GM18519 (cell line): ENCODE data around the gene SLC6A3.
A peak's percentile ranks its signal among the peaks of the same experiment; 100 is the strongest.

ENCODE experiments used
- ATAC-seq: cut with Tn5 transposase; IDR thresholded peaks from one replicate; pipeline ENCODE4 v1.9.1; 2021; ENCODE audit warnings: mild to moderate bottlenecking, moderate library complexity; ENCODE audit not compliant: unreplicated experiment, low FRiP score

The SLC6A3 gene

DNA sequence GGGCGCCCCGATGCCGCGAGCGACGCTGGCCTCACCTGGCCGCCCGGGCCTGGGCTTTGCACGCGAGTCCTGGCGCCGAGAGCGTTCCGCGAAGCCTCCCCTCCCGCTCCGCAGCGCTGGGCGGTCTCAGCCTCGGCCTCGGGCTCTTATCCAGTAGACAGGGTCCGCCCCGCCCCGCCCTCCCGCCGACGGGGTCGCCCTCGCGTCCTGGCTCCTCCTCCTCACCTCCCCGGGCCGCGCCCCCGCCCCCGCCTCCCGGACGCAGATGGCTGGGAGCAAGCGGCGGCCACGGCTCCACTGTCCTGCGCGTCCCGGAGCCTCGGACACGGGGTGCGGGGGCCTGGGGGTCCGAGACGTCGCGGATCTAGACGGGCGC is at the start of gene SLC6A3:
Gene SLC6A3, minus strand, starts transcription at position 128 of the 376 bp plus-strand sequence. CDS start 2,243 bp downstream, outside the sequence.
- no peak for ATAC-seq

DNA sequence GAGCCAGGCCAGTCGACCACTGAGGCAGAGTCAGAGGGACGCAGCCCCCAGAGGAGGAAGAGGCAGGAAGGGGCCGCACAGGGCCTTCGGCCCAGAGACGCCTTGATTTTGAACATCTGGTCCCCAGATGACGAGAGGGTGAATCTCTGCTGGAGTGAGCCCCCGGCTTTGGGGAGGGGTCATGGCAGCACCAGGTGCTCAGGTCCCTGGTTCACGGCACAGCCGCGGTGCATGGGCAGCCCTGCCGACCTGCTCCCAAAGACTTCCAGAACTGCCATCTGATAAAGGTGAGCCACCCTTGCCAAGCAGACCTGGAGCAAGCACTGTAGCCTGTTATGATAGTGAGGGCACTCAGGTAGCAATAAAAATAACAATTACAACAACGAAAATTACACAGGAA is 48.7 kb upstream of the SLC6A3 start:
- ATAC-seq: no peak

DNA sequence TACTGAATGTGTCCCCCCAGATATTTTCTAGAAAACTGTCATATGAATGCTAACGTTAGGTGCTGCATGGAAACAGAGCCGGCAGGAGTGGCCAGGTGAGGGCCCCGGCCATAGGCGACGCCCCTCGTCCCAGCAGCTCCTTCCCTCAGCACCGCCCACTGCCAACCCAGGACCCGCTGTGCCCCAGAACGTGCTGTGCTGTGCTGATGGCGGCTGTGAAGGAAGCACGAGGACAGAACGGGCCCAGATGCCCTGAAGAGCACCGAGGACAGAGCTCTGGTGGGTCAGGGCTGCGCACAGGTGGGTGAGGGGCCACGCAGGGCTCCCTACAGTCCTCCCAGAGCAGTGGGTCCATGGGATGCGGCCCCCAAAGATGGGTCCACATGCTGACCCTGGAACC is 48.2 kb upstream of the SLC6A3 start:
- no peak for ATAC-seq

DNA sequence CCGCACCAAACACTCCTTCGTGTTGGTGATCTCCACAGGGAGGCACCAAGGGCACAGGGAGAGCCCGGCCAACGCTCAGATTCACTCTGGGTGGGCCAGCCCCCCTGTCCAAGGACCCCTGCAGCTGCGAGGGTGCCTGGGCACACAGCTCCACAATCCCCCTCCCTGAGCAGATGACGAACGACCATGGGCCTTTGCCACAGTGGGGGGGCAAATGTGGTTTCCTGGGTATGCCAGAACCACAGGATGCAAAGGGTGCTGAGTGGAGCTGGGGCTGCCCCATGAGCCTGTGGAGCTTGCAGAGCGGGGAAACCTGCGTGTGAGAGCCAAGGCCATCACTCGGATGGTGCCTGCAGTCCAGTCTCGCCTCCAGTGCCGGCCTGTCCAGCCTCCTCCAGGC is 47.5 kb upstream of the SLC6A3 start:
- no peak for ATAC-seq

DNA sequence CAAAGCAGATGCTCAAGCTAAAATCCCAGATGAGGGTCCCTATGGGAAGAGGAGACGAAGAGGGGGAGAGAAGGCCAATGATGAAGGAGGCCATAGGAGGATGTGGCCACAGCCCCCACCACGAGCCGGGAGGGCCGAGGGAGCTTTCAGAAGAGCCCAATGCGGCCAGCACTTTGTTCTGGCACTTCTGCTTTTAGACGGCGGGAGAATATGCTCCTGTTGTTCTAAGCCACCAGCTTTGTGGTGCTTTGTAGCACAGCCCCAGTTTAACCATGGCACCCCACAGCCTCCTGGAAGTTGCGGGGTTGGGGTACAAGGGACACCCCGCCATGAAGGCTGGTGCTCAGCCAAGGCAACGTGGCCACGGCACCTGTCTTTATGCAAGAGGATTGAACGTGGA is 45.1 kb upstream of the SLC6A3 start:
- ATAC-seq: no peak

DNA sequence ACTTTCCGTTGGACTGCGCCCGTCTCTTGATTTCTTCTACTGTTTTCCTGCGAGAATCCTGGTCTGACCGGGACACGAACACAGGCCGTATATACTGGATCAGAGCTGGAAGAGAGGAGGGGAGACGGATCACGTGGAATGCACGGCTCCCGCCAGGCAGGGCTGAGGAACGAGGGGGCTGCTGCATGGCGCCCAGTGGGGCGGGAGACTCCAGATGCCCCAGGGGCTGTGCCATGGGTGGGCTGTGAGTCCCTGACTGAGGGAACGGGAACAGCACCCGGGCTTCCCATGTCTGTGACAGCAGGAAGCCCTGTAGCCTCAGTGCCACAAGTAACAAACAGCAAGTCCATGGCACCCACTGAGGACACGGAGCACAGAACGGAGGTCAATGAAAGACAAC is 44.5 kb upstream of the SLC6A3 start:
- ATAC-seq: no peak

DNA sequence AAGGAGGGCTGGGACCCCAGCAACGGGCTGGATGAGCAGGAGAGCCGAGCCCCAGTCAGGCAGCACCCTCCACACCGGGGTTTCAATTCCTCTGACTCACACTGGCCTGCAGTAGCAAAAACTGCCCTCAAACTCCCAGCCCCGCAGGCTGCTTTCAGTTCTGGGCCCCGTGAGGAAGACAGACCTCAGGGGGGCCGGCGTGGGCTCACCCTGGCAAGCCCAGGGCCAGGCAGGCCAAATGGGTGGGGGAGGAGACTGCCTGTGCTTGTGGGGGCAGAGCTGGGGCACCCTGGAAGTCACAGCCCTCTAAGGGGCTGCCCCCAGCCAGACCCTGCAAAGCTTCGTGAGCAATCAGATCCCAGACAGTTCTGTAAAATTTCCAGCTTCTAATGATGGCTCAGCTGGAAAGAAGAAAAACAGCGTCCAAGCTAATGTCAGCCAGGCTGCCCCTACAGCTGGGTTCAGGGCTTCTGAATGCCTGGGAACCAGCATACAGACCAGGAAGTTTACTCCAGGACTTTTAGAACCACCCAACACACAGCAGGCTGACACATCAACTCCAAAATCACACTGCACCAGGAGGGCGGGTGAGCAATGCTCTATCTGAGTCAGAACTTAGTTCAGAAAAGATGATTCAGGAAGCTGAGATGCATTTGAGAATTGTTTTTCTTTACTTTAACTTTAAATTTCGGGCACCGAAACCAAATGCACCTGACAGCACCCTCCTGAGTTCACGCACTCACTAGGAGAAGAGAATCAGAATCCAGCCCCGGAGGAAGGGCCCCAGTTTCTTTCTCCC is 43.8 kb upstream of the SLC6A3 start:
- peak; percentile 41 for ATAC-seq

DNA sequence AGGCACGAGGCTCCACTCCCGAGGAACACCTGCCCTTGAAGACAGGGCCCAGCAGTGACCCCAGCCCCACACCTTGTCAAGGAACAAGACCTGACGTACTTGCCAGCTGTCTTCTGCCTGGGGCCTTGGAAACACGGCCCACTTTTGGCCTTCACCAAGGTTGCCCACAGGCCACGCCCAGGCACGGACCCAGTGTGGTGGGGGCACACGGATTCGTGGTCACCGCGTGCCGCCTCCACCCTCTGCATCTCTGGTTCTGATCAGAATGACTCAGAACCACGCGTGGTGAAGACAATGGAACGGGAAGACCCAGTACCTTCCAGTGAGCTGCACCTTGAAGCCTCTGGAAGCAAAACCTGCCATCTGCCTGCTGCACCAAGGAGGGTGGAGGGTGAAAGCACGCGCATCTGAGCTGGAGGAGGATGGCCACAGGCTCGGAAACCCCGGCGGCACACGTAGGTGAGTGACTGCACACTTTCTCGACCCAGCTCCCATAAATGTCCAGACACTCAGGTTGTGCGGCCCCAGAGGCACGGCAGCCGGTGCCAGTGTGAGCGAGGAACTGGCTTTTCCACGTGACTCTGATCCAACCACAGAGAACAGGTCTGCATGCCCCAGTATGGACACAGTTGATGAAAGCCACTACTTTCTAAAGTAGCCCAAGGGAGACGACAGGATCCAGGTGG is 42.0 kb upstream of the SLC6A3 start:
- no peak for ATAC-seq

DNA sequence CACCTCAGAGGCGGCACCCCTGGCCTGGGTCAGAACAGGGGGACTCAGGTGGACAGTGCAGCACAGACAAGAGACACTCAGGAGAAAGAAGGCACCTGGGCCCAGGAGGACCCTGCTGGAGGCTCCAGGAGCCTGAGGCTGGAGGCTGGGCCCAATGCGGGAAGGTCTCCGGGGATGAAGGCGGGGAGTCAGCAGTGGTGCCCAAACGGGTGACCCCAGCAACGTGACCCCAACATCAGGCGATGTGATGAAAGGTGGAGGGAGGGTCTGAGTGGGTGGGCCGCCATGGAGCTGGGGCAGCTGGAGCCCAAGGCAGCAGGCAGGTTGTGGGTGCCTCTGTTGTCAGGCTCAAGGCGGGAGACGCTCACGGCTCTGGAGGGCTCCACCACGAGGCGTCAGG is 41.0 kb upstream of the SLC6A3 start:
- no peak for ATAC-seq

DNA sequence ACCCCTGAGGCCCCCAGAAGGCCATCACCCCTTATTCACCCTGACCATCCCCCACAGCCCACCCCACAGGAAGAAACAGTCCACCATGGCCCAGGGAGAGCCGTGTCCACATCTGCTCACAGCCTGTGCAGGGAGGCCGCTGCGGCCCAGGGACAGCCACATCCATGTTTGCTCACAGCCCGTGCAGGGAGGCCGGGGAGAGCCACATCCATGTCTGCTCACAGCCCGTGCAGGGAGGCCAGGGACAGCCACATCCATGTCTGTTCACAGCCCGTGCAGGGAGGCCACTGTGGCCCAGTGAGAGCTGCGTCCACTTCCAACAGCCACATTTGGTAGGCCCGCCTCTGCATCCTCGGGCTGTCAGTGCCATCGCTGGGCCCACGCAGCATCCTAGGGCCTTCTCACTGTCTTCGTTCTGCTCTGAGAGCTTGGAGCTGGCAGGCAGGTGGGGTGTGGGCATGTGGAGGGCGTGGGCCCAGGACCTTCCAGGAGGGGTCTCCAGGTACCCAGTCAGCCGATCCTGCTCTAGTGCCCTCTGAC is 40.4 kb upstream of the SLC6A3 start:
- no peak for ATAC-seq

DNA sequence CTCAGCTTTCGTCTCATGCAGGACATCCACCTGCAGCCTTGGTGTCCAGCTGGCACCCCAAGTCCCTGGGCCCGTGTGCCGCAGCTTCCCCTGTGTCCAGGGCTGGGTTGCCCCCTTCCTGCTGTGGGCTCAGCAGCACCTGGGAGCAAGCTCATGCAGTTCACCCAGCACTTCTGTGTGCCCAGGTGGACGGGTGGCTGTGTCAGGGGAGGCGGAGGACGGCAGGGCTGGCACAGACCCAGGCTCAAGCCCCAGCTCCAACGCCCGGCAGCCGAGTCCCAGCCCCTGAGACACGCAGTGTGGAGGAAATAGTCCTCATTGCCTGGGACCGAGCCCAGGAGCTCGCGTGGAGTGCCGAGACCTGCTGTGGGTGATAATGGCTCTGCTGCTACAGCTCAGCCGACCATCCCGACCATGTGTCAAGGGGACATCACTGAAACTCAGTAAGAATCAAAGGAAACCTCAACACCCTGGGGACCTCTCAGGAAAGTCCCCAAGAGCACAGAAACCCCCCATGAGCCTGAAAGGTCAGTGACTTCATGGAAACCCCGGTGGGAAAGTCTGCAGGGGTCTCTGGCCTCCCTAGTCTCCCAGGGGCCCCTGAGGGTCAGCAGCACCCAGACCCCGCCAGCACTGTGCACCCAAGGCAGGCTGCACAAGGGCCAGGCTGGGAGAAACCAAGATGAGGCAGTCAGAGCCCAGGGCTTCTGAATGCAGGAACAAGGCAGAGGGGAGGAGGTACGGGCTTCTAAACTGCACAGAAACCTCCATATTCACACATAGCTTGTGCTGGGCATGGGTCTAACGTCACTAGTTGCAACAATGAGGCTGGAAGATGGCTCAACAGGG is 39.7 kb upstream of the SLC6A3 start:
- peak; percentile 37 for ATAC-seq

DNA sequence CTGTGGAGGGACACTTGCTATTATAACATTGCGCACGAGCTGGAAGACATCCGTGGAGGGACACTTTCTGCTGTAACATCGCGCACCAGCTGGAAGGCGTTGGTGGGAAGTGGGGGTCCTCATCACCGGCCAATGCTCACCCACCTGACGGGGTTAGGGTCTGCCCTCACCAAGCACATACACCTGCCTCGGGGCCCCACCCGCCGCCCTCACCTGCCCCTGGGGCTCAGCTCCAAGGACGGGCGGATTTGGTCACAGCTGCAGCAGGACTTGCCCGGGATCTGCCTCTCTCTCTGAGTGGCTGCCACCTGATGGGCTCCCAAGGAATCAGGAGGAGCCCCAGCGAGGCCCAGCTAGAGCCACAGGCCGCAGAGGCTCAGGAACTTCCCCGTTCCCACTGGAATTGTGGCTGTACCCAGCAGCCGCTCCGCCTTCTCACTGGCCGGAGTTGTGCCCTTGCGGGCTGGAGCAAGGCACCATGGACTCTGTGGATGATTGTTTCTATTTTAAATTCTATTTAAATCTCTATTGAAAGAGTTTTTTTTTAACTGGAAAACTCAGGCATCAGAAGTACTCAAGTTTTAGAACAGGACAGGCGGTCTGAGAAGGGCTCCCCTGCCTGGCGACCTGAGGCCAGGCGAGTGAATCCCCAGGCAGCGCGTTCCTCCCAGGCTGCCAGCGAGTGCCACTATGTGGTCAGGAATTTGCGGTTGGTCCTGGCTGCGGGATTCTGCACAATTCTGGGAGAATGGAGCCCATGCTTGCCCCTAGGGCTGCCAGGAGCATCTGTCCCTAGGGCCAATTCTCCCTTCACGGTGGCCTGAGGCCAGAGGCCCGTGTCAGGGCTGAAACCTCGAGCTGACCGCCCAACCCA is 38.9 kb upstream of the SLC6A3 start:
- no peak for ATAC-seq

DNA sequence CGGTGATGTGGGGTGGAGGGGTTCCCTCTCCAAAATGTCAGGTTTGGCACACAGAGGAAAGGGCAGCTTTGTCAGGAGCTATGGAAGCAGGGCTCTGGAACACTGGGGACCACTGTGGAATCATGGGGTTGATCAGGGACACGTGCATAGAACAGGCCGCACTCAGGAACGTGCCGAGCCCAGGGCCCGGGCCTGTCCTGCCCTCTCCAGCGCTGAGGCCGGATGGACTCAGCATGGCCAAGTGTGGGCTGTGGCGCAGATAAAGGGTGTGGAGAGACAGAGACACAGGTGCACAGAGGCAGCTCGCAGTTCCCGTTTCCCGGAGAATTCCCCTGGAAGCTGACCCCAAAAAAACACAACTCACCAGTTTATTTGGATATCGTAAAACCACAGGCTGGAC is 37.8 kb upstream of the SLC6A3 start:
- no peak for ATAC-seq

DNA sequence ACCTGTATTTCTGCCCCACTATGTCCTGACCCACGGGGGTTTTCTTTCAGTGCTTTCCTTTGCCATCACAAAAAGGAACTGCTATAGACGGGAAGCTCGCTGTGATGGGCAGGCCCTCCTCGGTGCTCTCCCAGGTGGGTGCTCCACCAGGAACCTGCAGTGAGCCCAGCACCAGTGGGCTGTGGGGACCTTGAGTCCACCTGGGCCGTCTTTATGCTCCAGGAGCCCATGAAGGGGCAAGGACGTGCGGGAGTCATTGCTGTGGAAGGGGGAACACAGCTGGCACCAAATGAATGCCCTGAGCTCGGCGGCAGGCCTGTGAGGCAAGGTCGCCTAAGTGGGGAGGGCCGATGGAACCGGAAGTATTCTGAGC is 36.7 kb upstream of the SLC6A3 start:
- ATAC-seq: no peak

DNA sequence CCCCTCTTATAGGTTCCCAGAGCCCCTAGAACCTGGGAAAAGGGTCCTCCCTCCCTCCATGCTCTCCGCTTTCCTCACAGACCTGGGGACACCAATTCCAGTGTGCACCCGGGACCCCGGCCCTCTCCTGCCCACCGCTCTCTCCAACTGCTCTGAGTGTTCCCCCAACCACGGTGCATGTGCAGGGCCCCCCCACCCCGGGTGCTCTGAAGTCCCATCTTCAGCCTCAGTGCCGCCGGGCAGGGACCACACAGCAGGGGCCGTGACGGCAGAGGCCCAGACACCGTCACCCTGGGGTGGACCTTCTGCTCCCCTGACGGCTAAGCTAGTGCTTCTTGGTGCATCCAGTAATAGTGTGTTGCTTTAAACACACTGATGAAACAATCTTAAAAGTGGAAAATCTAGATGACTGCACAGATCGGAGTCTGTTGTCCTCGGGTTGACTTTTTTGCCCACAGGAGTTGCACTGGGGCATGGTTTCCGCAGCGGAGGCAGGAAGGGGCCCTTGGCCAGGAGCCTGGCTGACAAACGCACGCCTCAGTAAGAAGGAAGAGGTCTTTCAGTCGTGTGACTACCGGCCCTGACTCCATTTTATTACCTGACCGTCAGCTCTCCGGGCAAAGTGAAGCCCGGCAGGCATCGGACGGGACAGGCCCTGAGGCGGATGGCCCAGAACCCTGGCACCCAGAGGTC is 36.2 kb upstream of the SLC6A3 start:
- no peak for ATAC-seq

DNA sequence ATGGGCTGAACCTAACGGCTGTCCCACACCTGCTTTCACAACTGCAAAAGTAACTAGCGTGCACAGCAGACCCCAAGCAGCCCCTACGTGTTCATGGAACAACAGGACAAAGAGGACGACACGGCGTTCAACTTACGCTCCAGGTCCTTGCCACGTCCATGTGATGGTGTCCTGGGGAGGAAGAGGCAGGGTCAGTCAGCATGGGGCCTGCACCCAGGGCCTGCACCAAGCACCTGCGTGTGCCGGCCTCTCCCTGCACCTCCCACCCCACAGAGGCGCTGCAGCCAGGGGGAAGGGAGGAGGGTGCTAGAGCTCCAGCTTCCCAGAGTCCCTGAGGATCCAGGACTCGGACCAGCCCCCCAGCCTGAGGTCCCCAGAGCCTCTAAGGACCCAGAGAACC is 35.6 kb upstream of the SLC6A3 start:
- no peak for ATAC-seq

DNA sequence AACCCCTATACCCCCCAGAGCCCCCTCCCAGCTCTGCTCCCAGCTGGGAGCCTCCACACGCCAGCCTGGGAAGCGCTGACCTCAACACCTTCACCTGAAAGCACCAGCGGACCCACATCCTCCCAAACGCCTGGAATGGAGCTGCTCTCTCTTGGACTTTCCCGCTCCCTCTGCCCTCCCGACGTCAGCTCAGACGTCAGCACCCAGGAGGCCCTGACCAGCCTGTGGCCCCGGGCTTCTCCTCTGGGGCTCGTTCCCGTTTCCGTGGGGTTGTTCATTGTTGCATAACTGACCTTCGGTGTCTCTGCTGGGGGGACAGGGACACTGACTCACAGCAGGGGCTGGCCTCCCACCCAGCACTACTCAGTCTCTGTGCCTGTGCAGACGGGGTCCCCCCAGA is 35.0 kb upstream of the SLC6A3 start:
- no peak for ATAC-seq

DNA sequence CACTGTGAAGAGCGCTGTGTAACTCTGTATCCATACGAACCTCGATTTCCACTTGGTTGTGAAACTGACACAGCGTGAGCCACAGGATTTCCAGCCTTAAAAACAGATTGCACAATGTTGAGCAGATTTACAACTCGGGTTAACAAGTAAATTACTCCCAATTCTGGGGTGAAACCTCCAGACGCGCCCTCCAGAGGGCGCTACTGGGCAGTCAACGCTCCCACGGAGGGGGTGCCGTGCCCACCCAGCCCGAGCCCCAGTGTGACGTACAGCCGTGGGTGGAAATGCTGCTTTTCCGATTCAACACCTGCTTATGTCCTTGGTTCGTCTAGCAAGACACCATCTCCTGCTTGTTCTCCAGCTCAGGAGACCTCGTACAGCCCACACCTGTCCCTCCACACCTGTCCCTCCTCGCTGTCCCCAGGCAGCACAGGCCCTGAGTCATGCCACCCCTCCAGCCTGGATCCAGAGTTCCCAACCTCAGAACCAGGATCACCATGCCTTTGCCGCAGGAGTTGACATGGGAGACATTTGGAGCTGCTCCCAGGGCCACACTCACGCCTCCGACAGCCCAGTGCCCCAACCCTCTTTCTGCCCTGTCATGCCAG is 34.4 kb upstream of the SLC6A3 start:
- ATAC-seq: no peak

DNA sequence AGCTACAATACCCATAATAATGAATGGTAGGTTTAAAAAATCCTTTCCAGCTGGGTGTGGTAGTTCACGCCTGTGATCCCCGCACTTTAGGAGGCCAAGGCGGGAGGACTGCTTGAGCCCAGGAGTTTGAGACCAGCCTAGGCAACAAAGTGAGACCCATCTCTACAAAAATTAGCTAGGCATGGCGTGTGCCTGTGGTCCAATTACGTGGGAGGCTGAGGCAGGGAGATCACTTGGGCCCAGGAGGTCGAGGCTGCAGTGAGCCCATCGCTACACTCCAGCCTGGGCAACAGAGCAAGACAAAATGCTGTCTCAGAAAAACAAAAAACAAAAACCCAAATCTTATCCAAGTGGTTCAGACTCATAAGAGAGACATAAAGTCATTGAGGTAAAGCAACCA is 33.8 kb upstream of the SLC6A3 start:
- no peak for ATAC-seq
